Fibroblast of the conjunctiva (primary cell): Measurements from ENCODE around the gene TM9SF2.

Experiments
- DNase-seq: peaks from one replicate; pipeline ENCODE4 v3.0.0-alpha.2; 2010; ENCODE audit warnings: low read depth

The TM9SF2 gene

GRCh38 chr13:99577934-99578917, 77.0 kb downstream of the TM9SF2 start:
- DNase-seq: no peak

GRCh38 chr13:99580500-99581268, 79.4 kb downstream of the TM9SF2 start:
- DNase-seq: no peak

DNA sequence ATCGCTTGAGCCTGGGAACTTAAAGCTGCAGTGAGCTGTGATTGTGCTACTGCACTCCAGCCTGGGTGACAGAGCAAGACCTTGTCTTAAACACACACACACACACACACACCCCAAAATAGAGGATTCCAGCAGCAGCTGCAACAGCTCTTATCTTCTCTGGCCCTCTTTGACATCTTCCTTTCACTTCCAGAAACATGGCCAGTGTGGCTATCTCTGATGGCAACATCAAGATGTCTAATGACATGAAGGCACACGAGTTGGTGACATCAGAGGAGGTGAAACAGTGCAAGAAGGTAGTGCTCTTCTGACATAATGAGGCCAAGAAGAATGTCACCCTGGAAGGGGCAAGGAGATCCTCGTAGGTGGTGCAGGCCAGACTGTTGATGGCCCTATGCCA, 81.2 kb downstream of the TM9SF2 start:
- no peak for DNase-seq

- DNase-seq: no peak
Measured at GRCh38 chr13:99585609-99586008, 84.3 kb downstream of the TM9SF2 start.

DNA sequence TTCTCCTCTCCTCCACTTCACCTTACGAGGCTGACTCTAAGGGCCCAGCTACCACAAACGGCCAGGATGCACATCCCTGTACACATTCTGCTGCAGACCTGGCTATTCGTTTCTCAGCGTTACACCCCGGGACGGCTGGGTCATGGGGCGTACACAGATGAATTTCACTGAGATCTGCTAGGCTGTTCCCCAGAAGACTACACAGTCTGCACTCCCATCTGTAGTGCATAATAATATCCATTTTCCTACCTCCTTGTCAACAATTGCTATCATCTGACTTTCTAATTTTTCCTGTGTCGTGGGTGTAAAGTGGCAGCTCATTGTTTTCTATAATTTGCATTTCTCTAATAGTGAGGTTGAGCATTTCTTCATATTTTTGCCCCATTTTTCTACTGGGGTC, 85.7 kb downstream of the TM9SF2 start:
- DNase-seq: no peak

DNA sequence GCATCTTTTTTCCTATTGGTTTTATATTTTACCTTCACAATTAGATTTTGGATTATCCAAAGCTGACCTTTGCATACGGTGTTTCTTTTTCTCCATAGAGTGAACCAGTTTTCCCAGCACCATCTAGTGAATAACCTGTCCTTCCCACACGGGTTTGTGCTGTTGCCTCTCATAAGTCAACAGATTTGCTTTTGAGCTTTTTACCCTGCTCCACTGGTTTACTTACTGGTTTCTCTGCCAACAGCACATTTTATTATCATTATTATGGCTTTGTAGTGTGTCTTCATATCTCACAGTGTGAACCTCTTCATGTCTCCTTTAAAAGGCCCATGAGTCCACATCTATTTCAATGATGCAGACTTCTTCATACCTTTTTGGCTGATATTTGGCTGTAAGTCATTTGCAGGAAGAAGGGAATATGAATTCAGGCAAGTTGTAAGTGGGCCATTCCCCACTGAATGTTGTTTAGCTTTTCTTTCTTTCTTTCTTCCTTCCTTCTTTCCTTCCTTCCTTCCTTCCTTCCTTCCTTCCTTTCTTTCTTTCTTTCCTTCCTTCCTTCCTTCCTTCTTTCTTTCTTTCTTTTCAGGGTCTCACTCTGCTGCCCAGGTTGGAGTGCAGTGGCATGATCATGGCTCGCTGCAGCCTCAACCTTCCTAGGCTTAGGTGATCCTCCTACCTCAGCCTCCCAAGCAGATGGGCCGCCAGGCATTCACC, 86.8 kb downstream of the TM9SF2 start:
- no peak for DNase-seq

- DNase-seq: no peak
Measured at GRCh38 chr13:99589575-99589974, 88.3 kb downstream of the TM9SF2 start.

- no peak for DNase-seq
Measured at GRCh38 chr13:99590519-99591011, 89.3 kb downstream of the TM9SF2 start.

DNA sequence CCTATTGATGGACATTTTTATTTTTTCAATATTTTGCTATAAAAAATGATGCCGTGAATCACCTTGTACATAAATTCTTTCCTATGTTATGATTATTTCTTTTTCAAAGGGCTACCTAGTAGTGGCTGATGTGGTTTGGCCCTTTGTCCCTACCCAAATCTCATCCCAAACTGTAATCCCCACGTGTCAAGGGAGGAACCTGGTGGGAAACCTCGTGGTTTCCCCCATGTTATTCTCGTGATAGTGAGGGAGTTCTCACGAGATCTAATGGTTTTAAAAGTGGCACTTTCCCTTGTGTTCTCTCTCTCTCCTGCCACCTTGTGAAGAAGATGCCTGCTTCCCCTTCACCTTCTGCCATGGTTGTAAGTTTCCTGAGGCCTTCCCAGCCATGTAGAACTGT, 94.9 kb downstream of the TM9SF2 start:
- no peak for DNase-seq

DNA sequence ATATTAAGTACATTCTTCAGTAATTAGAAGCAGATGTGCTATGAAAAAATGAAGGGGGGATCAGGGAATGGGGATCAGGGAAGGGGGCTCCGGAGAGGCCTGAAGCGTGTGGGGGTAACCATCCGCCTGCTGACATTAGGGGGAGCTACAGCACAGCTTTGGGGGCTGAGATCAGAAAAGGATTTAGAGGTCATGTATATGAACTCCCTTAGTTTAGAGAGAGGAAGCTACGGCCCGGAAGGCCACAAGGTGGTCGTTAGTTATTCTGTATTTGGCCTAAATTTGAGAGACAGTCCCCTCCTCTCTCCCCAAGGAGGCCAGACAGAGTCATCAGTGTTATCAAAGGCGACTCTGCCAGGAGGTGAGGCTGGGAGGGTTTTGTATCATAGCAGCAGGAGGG, 99.0 kb downstream of the TM9SF2 start:
- no peak for DNase-seq

DNA sequence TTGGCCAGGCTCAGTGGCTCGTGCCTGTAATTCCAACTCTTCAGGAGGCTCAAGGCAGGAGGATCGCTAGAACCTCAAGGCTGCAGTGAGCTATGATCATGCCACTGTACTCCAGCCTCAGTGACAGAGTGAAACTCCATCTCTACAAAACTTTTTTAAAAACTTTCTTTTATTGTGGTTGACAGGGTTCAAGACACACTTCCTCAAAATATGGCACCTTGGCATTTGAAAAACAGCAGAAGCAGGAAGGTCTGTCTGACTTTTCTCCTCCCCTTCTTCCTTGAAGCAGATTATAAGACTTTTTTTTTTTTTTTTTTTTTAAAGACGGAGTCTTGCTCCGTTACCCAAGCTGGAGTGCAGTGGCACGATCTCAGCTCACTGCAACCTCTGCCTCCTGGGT, 100.3 kb downstream of the TM9SF2 start:
- DNase-seq: no peak

- no peak for DNase-seq
Measured at GRCh38 chr13:99604636-99605035, 103.4 kb downstream of the TM9SF2 start.

GRCh38 chr13:99605420-99606323, 104.4 kb downstream of the TM9SF2 start:
- no peak for DNase-seq

DNA sequence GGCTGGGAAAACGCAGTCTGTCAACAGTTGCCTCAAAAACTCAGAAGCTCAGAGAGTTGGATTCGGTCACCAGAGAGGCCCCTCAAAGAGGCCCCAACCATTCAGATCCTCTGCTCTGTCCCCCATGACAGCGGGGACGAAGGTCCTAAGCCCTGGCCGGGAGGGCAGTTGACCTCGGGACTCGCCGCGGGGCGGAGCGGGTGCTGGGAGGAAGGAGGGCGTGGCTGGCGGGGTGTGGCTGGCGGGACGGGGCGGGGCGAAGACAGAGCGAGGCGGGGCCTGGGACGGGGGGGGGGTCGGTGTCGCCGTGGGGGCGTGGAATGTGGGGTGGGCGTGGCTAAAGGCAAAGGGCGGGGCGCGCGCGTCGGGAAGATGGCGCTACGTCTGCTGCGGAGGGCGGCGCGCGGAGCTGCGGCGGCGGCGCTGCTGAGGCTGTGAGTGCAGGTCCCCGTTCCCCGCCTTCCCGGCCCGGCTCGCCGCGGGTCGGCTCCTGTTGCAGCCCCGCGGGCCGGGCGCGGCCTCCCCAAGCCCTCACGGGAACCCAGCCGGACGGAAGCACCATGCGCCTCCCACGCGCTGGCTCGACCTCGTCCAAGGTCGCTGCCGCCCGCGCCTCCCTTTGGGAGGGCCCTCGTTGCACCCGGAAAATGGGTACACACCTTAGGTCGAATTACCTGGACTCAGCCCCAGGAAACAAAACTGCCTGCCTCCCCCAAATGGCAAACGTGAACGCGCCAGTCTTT, 105.2 kb downstream of the TM9SF2 start, which contains the start of gene CLYBL:
Gene CLYBL, plus strand, starts transcription at position 367 of the 743 bp plus-strand sequence.
- DNase-seq: peak; percentile 63

GRCh38 chr13:99608345-99608744, 107.1 kb downstream of the TM9SF2 start:
- DNase-seq: no peak

DNA sequence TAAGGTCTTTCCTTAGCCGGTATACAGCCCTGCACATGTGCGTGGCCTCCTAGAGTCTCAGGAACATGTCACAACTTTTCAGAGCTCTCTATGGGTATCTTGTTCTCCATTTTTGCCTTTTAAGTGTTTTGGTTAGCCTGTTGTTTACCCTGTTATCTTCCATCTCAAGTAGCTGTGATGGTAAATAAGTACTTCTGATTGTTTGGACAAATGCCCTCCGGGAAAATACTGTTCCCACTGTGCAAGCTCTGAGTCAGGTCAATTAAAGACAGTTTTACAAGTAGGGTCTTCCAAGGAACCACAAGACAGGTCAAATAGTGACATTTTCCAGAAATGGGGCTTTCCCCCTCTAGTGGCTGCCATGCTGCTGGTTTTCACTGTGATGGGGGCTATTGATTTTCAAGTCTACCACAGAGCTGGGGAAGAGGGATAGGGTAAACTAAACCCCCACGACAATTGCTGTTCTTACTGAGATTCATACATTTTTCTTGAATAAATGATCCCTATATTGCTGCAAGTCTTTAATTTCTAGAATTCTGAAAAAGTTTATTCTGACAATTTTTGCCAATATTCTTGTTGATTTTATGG, 109.5 kb downstream of the TM9SF2 start:
- no peak for DNase-seq
